GM19023 (cell line): Measurements from ENCODE around the gene FGD3.

Experiments used
- ATAC-seq: cut with Tn5 transposase; IDR thresholded peaks from one replicate; pipeline ENCODE4 v1.9.1; 2021; ENCODE audit warnings: mild to moderate bottlenecking, moderate library complexity; ENCODE audit not compliant: unreplicated experiment

Gene FGD3

GRCh38 chr9:93050231-93050630, 102.9 kb downstream of the FGD3 start:
- ATAC-seq = no peak

GRCh38 chr9:93051680-93052089, 104.4 kb downstream of the FGD3 start:
- ATAC-seq = no peak

DNA sequence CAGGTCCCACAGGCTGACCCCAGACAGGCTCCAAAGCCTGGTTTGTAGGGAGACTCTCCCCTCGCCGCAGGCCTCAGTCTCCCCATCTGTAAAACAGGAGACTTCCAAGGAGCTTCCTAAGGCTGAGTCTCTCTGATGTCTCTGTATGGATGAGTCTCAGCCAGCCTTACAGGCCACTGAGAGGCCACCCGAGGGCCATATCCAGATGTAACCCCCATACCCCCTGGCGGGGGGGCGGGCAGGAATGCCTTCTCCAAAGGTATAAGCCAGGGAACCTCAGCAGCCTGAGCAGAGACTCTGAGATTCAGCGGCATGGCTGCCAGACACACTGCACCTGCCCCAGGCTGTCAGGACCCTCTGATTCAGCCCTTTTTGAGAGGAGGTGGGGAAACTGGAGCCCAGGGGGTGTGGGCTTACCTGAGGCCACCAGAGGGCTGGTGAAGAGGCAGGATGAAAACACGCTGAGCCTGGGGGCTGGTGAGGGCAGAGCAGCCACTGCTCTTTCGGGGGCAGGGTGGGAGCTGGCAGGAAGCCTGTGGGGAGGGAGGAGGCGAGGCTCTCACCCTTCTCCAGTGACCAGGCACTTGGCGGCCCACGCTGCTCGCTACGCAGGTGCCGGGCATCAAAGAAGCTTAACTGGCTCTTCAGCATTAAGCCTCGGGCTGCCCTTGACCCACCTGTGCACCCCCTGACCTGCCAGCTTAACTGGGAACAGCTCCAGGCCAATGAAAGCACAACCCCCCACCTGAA, 105.6 kb downstream of the FGD3 start:
- ATAC-seq = no peak

GRCh38 chr9:93053781-93054331, 106.5 kb downstream of the FGD3 start:
- no peak for ATAC-seq

- ATAC-seq = no peak
Measured at GRCh38 chr9:93054758-93055704, 107.7 kb downstream of the FGD3 start.

- no peak for ATAC-seq
Measured at GRCh38 chr9:93057042-93057702, 109.8 kb downstream of the FGD3 start.

DNA sequence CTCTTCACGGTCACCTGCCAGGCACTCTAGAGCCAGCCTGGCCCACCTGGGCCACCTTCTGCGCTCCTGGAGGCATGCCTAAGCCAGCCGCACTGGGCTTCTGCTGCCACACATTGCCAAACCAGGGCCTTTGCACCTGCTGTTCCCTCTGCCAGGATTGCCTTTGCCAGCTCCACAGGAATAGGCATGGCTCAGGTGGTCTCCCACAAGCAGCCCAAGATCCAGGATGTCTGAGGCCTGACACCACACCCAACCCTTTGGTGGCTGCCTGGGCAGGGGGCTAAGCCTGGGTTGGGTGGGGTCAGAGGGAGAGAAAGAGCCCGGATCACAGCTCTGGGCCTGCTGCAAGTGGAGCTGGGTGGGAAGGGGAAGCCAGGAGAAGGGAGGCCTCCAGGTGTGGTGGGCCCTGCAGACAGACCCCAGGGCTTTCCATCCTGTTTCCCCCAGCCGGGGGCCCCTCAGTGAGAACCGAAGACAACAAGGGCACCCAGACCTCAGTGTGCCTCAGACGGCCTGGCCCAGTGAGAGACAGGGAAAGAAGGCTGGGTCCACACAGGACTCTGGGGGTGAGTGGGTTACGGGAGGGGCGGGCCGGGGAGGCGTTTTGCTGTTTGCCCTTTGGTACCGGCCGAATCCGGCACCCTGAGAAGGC, 110.5 kb downstream of the FGD3 start:
- peak; percentile 1 for ATAC-seq

GRCh38 chr9:93058355-93059010, 111.2 kb downstream of the FGD3 start, which contains the start of gene SUSD3:
TSS of gene SUSD3 (plus strand) at chr9:93058701. CDS start at chr9:93058743, 42 bp downstream.
- ATAC-seq = peak; percentile 60

DNA sequence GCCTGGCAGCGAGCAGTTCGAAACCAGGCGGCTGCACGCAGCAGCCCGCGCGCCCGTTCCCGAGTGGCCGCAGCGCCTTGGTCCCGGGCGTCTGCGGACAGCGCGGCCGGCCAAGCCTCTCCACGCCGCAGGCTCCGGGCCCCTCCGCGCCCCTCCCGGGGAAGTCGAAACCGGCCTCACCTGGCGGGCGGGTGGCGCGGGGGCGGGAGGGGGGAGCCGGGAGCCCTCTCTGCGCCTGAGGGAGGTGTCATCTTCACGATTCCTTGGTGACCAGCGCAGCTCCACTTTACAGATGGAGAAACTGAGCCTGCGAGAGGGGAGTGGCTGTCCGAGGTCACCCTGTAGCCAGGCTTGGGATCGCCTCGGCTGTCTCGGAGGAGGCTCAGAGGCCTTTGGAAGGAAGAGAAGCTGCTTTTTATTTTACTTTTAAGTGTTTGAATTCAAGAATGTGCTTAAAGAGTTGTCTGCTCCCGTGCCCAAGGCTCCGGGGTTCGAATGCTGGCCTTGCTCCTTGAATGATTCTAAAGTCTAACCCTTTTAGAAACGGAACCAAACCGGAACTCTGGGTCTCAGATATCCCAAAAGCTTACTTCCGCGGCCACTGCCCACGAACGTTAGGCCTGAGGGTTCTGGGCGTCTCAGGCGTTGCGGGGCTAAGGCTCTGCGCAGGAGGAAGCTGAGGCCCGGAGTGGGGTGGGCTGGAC, 111.8 kb downstream of the FGD3 start:
- peak; percentile 30 for ATAC-seq

GRCh38 chr9:93059715-93060578, 112.6 kb downstream of the FGD3 start:
- ATAC-seq = no peak

GRCh38 chr9:93060746-93061259, 113.5 kb downstream of the FGD3 start:
- no peak for ATAC-seq

- no peak for ATAC-seq
Measured at GRCh38 chr9:93061260-93061751, 114.0 kb downstream of the FGD3 start.

GRCh38 chr9:93061791-93062763, 114.8 kb downstream of the FGD3 start:
- ATAC-seq = peak; percentile 36

GRCh38 chr9:93064392-93065134, 117.2 kb downstream of the FGD3 start:
- ATAC-seq = peak; percentile 88

DNA sequence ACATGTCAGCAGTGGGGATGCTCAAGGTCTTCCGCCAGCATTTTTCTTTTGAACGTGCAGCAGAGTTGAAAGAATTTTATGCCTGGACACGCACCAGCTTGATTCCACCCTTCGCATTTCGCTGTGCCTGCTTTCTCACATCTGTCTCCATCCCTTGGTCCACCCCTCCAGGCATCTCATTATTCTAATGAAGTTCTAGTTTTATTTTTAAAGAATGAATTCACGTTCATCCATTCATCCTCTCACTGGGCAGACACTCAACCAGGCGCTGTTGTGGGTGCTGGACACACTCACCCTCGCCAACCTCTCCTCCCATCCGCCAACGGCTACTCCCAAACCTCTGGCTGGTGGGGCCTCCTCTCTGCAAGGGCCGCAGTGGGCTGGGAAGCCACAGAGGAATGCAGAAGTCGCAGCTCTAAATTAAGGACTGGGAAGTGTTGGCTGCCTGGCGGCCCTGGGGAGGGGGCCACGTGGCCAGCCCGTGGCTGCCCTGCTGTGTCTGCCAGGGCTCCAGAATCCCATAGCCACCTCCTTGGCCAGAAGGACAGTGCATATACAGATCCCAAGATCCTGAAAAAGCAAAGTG, 117.9 kb downstream of the FGD3 start:
- no peak for ATAC-seq
